GM19397 (cell line): ENCODE data around the gene SLC38A6.
"Not testable (repeated sequence)": the region's sequence is repeated elsewhere in the genome, so short reads cannot be mapped to it uniquely, and the experiment has no call there.

Experiments
- ATAC-seq: cut with Tn5 transposase; IDR thresholded peaks from one replicate; pipeline ENCODE4 v1.9.1; 2021; ENCODE audit warnings: mild to moderate bottlenecking, moderate library complexity; ENCODE audit not compliant: unreplicated experiment

Gene SLC38A6

DNA sequence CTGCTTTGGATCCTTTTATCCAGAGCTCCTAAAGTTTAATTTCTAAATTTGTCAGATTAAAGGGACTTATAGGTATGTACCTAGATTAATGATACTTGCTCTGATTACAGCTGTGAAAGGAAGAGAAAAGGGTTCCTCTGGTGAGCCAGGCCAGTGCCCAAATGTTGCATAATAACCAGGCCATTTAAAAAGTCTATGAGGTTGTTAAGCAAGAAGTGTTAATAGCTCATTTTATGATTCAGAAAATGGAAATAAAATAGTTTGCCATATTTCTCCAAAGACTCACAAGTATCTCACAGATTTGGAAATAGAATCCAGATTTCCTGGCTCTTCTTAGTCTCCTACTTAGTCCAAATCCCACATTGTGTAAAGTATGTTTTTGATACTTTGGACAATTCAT is 67.6 kb downstream of the SLC38A6 start:
- no peak for ATAC-seq

DNA sequence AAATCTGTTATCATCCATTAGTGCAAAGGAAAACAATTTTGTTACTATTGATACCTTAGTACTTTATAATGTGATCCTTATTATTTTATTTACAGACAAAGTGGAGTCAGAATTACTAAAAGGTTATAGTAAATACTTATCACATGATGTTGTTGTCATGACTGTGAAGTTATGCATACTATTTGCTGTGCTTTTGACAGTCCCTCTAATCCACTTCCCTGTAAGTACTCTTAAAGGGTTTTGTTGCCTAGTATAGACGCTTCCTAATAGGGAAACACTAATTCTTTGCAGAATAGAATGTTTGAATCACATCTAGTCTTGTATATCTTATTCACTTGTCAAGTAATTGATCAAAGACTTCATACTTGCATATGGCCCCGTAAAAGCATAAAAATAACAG is 69.4 kb downstream of the SLC38A6 start:
- ATAC-seq: no peak

GRCh38 chr14:61051051-61051450 is 70.0 kb downstream of the SLC38A6 start:
- no peak for ATAC-seq

- no peak for ATAC-seq
These were observed 70.6 kb downstream of the SLC38A6 start for GRCh38 chr14:61051621-61052020.

DNA sequence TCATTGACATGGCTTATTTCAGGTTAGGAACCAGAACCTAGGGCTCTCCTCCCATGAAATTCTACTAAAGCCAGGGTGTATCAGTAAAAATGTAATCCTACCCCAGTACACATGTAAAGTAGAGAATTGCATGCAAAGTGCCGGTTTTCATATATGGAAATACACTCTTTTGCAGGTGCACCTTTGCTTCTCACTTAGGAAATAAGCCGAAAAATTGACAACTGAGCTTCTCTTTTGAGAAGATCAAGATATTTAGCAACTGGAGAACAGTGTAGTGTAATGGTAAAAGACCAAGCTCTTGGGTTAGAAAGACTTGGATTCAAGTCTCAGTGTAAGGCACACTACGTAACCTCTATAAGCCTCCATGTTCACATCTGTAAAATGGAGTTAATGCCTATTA is 82.4 kb downstream of the SLC38A6 start:
- ATAC-seq: no peak

DNA sequence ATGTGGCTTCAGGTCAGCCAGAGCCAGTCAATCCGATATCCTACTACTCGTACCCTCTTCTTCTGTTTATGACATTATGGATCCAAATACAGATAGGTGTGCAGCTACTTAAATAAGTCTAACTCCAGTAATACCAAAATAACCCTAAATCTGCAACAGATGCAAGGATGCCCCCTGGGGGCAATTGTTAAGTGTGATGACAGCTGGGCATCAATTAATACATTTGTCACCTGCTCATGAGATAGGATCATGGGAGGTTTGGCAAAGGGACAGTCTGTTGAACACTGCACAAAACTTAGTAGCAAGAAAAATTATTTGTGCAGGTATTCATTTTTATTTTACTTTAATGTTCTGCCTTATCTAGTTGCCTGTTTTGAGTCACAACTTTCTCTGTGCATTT is 83.2 kb downstream of the SLC38A6 start:
- ATAC-seq: no peak

DNA sequence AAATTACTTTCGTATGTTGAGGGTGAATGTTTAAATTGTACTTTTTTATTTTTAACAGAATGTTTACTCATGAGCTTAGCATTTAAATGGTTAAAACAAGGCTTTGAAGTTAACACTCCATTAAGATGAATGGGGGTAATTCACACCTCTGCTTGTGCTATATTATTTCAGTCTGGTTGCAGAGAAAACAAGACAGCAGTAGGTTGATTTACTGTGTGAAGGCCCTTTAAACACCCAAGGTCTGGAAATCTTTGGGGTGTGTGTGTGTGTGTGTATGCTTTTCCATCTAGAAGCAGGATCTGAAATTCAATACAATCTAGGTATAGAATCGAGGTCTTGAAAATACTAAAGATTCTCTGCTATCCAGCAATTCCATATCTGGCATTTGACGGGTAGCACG is 83.8 kb downstream of the SLC38A6 start:
- no peak for ATAC-seq

DNA sequence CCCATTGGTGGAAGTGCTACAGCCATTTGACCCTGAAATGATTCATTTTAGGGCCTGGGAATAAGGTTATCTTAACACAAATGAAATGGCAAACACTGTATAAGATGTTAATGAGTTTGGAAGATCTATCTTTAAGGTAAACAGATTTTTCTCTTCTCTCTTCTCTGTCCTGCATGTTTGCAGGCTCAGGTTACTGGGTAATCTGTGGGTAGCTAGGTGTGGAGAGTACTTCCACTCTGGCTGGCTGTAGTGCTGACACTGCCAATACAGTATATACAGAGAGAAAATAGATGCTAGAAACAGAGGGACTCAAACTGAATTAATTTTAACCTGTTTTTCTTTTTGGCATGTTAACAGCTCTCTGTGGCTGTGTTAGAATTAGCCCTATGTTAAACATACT is 84.6 kb downstream of the SLC38A6 start:
- ATAC-seq: no peak

DNA sequence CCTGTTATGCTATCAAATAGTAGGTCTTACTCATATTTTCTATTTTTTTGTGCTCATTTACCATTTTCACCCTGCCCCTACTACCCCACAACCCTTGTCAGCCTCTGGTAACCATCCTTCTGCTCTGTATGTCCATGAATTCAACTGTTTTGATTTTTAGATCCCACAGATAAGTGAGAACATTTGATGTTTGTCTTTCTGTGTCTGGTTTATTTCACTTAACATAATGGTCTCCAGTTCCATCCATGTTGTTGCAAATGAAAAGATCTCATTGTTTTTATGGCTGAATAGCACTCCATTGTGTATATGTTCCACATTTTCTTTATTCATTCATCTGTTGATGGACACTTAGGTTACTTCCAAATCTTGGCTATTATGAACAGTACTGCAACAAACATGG is 91.4 kb downstream of the SLC38A6 start:
- not testable (repeated sequence) for ATAC-seq

DNA sequence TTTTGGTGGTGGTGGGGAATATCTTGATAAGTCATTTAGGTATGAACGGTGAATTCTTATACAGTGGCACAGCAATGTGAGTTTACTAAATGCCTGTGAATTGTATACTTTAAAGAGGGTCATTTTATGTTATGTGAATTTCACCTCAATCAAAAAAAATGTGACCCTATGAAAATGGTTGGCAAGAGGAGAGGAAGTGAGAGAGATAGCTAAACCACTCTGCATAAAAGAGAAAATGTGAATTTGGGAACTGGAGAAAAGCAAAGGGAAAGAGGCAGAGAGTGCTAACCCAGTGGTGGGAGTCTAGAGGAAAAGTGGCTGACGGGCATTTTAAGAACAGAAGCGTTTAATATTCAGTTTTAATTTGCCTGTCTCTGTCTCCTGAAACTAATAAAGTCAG is 93.8 kb downstream of the SLC38A6 start:
- ATAC-seq: no peak

GRCh38 chr14:61076556-61076955 is 95.5 kb downstream of the SLC38A6 start:
- no peak for ATAC-seq

DNA sequence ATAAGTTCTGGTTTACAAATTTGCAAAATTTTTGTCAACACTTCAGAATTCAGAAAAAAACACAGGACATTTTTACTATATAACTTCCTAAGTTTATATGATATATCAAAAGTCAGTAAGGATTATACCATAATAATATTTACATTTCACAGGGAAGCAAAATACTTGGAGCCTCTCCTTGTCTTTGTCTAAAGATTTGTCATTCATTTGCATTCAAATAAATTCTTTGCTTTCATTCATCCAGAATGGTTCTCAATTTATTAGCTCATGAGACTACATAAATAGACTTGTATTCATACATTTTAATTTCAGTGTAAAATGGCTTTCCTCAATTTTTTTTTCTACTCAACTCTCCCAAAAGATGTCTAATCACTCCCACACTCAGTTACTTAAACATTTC is 96.4 kb downstream of the SLC38A6 start:
- no peak for ATAC-seq

DNA sequence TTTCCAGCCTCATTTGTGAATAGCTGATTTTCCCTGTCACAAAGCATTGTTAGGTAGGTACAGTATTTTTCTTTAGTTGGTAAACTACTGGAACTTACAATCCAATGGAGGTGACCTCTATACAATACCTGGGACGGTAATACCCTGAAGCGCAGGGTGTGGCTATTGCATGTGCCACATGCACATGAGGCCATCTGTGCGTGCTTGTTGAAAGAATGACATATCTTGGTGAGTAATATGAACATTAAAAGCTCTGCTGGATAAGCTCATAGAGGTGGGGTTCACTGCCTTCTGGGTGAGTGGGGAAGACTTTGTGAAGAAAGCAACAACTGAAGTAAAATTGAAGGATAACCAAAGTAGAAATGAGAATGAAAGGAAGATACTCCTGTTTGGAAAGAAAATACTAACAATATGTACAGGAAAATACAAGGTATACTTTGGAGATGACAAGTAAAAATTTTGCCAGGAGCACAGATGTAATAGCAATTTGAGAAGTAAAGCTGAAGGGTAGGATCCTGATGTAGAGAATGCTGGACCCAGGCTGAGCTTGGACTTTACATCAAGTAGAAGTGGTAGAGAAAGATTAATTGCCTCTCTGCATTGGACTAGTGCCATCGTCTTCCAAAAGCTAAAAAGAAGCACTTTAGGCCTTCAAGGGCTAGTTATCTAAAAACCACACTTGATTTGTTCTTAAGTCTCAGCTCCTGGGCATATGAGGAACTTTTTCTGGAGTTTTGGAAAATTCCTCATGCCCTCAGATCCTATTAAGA is 97.1 kb downstream of the SLC38A6 start:
- no peak for ATAC-seq

GRCh38 chr14:61080591-61081010 is 99.6 kb downstream of the SLC38A6 start:
- peak; percentile 65 for ATAC-seq

DNA sequence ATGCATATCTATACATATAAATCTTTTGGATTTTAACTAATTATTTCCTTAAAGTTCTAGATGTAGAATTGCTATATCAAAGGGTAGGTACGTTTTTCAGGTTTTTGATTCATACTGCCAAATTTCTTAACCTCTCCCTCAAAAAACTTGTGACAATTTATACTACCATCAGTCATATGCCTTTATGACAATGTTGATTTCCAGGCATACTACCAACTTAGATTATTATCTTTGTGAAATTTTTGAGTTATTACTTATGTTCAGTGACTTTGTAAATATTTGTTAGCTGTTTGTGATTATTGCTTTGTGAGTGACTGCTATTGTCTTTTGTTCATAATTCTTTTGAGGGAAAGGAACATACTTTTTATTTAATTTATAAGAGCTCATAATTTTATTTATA is 107.0 kb downstream of the SLC38A6 start:
- ATAC-seq: no peak

- ATAC-seq: no peak
These were observed 108.2 kb downstream of the SLC38A6 start for GRCh38 chr14:61089126-61089750.

GRCh38 chr14:61090432-61091216 is 109.6 kb downstream of the SLC38A6 start:
- no peak for ATAC-seq

GRCh38 chr14:61091657-61092273 is 110.7 kb downstream of the SLC38A6 start:
- ATAC-seq: no peak

DNA sequence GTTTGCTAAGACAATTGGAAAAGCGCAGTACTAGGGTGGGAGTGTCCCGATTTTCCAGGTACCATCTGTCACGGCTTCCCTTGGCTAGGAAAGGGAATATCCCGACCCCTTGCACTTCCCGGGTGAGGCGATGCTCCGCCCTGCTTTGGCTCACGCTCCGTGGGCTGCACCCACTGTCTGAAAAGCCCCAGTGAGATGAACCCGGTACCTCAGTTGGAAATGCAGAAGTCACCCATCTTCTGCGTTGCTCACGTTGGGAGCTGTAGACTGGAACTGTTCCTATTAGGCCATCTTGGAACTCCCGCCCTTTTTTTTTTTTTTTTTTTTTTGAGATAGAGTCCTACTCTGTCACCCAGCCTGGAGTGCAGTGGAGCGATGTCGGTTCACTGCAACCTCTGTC is 117.1 kb downstream of the SLC38A6 start:
- ATAC-seq: not testable (repeated sequence)

GRCh38 chr14:61098721-61099120 is 117.7 kb downstream of the SLC38A6 start:
- no peak for ATAC-seq

GRCh38 chr14:61099216-61099835 is 118.3 kb downstream of the SLC38A6 start:
- ATAC-seq: no peak
